ENCODE measurements around the gene RASD2.

- TF ChIP-seq CTCF (IDR thresholded peaks at IDR 0.05) = no peak
- no peak for TF ChIP-seq POLR2A (IDR thresholded peaks at IDR 0.05)
Observed at GRCh38 chr22:35575116-35575748, 34.6 kb downstream of the RASD2 start.

All from Peyer's patch (tissue), 4 donors.